ENCODE measurements around the gene MSANTD1. TPM values are rescaled to one million over a fixed set of nuclear protein-coding genes. Genes with fewer than 3 reads are reported as not detected.

The MSANTD1 gene
- polyA plus RNA-seq, 1 experiment, result 0.04 TPM

DNA sequence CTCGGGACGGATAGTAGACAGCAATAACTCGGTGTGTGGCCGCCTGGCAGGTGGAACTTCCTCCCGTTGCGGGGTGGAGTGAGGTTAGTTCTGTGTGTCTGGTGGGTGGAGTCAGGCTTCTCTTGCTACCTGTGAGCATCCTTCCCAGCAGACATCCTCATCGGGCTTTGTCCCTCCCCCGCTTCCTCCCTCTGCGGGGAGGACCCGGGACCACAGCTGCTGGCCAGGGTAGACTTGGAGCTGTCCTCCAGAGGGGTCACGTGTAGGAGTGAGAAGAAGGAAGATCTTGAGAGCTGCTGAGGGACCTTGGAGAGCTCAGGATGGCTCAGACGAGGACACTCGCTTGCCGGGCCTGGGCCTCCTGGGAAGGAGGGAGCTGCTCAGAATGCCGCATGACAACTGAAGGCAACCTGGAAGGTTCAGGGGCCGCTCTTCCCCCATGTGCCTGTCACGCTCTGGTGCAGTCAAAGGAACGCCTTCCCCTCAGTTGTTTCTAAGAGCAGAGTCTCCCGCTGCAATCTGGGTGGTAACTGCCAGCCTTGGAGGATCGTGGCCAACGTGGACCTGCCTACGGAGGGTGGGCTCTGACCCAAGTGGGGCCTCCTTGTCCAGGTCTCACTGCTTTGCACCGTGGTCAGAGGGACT is 5.7 kb upstream of the MSANTD1 start:
- TF ChIP-seq, protein P1, sequence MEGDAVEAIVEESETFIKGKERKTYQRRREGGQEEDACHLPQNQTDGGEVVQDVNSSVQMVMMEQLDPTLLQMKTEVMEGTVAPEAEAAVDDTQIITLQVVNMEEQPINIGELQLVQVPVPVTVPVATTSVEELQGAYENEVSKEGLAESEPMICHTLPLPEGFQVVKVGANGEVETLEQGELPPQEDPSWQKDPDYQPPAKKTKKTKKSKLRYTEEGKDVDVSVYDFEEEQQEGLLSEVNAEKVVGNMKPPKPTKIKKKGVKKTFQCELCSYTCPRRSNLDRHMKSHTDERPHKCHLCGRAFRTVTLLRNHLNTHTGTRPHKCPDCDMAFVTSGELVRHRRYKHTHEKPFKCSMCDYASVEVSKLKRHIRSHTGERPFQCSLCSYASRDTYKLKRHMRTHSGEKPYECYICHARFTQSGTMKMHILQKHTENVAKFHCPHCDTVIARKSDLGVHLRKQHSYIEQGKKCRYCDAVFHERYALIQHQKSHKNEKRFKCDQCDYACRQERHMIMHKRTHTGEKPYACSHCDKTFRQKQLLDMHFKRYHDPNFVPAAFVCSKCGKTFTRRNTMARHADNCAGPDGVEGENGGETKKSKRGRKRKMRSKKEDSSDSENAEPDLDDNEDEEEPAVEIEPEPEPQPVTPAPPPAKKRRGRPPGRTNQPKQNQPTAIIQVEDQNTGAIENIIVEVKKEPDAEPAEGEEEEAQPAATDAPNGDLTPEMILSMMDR (IDR thresholded peaks at IDR 0.05; ENCODE audit: low read depth, low read length), result no peak
- no peak overlapping the region for H3K27ac ChIP-seq (ENCODE audit: low read depth, low read length)
- ChIA-PET POLR2A (no interaction called here), CTCF (no interaction called here)
- DNase-seq (ENCODE audit: low read depth, low spot score), result no peak
- H3K9me3 ChIP-seq (ENCODE audit: control insufficient read depth, insufficient read depth, low read length), result no peaks in the 10 kb centered on the region; the same call in 1 of the 2 replicates
- H3K27me3 ChIP-seq (ENCODE audit: control insufficient read depth, insufficient read depth, low read length), result no peaks in the 10 kb centered on the region
- no peak overlapping the region for H3K4me3 ChIP-seq (ENCODE audit: low read depth, low read length)

DNA sequence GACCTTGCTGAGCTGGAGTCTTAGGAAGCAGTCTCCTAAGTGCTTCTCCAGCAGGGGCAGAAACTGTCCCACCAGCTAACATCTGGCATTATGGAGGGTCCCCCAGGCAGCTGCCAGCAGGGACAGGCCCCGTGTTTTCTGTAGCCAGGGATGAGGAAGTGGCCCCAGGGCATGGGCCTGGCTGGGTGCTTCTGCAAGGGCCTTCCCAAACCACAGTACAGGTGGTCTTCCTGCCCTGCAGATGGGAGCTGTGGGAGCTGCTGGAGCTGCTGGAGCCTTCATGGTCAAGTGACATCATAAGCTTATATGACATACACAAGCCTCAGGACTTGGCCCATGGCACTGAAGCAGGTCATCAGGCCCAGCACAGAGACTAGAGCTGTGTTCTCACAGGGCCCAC is 5.0 kb upstream of the MSANTD1 start:
- H3K4me3 ChIP-seq (ENCODE audit: low read depth, low read length), result no peak overlapping the region
- TF ChIP-seq, protein P1 (IDR thresholded peaks at IDR 0.05; ENCODE audit: low read depth, low read length), result no peak
- no peak for DNase-seq (ENCODE audit: low read depth, low spot score)
- CTCF ChIA-PET, result no interaction called here
- POLR2A ChIA-PET, result no interaction called here
- no peaks in the 10 kb centered on the region for H3K27me3 ChIP-seq (ENCODE audit: control insufficient read depth, insufficient read depth, low read length)
- no peaks in the 10 kb centered on the region for H3K9me3 ChIP-seq (ENCODE audit: control insufficient read depth, insufficient read depth, low read length)
- no peak overlapping the region for H3K27ac ChIP-seq (ENCODE audit: low read depth, low read length)

DNA sequence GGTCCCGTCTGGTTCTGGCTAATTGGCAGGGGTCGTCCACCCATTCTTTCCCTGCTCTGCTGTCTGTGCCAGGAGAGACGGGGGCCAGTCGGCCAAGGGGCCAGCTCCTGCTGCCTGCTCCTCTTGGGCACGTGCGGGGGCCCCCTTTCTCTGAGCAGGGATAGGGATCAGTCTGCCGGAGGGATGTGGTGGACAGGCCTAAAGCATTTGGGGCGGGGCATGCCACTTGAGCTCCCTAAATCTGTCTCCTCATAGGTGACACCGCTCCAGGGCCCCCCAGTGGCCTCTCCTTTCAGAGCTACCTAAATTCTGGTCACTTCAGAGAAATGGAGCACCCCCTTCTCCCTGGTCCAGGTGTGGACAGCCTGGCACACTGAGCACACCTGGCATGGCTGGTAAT is 4.2 kb upstream of the MSANTD1 start:
- no peaks in the 10 kb centered on the region for H3K27me3 ChIP-seq (ENCODE audit: control insufficient read depth, insufficient read depth, low read length)
- H3K27ac ChIP-seq (ENCODE audit: low read depth, low read length), result no peak overlapping the region
- CTCF ChIA-PET, result no interaction called here
- POLR2A ChIA-PET, result no interaction called here
- no peaks in the 10 kb centered on the region for H3K9me3 ChIP-seq (ENCODE audit: control insufficient read depth, insufficient read depth, low read length)
- H3K4me3 ChIP-seq (ENCODE audit: low read depth, low read length), result no peak overlapping the region
- TF ChIP-seq, protein P1 (IDR thresholded peaks at IDR 0.05; ENCODE audit: low read depth, low read length), result no peak
- no peak for DNase-seq (ENCODE audit: low read depth, low spot score)

DNA sequence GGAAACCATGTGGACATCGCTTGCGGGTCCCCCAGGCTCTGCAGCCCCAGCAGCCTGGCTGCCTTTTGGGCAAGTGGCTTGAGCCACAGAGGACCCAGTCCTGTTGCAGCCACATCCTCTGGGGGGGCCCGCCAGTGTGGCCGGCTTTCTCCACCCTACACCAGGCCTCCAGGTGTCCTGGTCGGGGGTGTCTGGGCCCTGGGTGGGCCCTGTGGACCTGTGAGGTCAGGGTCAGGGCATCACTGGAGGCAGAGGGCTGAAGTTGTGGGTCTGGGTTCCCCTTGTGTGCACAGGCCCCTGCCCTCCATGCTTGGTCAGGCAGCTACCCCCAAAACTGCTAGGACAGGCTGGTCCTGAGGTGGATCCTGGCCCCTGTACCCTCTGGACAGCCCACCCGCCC is 3.3 kb upstream of the MSANTD1 start:
- no peaks in the 10 kb centered on the region for H3K27me3 ChIP-seq (ENCODE audit: control insufficient read depth, insufficient read depth, low read length)
- ChIA-PET CTCF (no interaction called here), POLR2A (no interaction called here)
- H3K27ac ChIP-seq (ENCODE audit: low read depth, low read length), result no peak overlapping the region
- no peaks in the 10 kb centered on the region for H3K9me3 ChIP-seq (ENCODE audit: control insufficient read depth, insufficient read depth, low read length)
- DNase-seq (ENCODE audit: low read depth, low spot score), result no peak
- TF ChIP-seq, protein P1 (IDR thresholded peaks at IDR 0.05; ENCODE audit: low read depth, low read length), result no peak
- H3K4me3 ChIP-seq (ENCODE audit: low read depth, low read length), result no peak overlapping the region

DNA sequence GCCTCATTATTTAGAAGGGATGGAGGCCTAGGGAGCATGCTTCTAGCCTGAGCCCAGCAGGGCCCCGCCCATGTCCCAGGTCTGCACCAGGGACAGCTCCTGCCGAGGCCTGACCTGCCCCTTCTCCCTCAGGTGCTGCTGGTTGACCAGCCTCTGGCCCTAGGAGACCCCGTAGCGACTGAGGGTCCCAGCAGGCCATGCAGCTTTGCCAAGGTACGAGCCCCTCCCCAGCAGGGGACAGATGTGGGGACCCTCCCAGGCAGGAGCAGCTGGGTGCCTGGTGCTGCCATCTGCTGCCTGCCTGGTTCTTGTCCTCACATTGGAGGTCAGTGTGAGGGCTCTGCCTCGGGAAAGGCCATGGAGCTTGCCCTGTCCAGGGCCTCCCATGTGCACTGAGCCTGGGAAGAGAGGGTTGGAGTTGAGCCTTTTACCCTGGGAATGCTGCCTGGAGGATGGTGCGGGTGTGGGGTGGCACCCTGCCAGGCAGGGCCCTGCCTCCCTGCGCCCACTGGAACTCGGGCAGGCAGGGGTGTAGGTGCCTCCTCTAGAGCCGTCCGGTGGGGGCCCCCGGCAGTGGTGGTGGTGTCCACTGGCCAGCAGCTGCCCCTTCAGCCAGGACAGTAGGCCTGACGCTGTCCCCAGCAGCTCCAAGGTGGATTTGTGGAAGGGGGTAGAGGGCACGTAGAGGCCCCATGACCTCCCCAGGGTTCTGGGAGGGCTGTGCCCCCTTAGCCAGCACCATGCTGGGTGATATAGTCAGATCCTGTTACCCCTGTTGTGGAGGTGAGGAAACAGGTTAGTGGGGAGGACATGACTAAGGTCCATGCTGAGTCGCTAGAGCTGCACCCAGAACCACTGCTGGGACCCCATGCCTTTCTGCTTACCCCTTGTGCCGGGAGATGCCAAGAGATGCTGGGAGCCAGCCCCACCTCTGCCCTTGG is 2.2 kb upstream of the MSANTD1 start:
- Histone ChIP-seq H3K27ac (ENCODE audit: low read depth, low read length) (no peak overlapping the region), H3K4me3 (ENCODE audit: low read depth, low read length) (no peak overlapping the region), H3K27me3 (ENCODE audit: control insufficient read depth, insufficient read depth, low read length) (no peaks in the 10 kb centered on the region), H3K9me3 (ENCODE audit: control insufficient read depth, insufficient read depth, low read length) (no peaks in the 10 kb centered on the region; the same call in 1 of the 2 replicates)
- no peak for DNase-seq (ENCODE audit: low read depth, low spot score)
- ChIA-PET POLR2A (no interaction called here), CTCF (no interaction called here)
- TF ChIP-seq, protein P1 (IDR thresholded peaks at IDR 0.05; ENCODE audit: low read depth, low read length), result no peak

Measured in AG04450 (cell line).